Temporal lobe (tissue), 1 donor: ENCODE results near the gene ZPR1. TPM values are rescaled to one million over a fixed set of nuclear protein-coding genes. Genes with fewer than 3 reads are reported as not detected.

ENCODE experiments used
- total RNA-seq: library from RNA; depleted of rRNA; stranded (reverse); fragments of >200 nt; gene quantifications from one replicate; pipeline ENCODE4 v1.2.3, GENCODE V29; 2014

Gene ZPR1
- total RNA-seq, 1 donor from 2014 or later: 31.7 TPM

Other genes with a start within 250 kb of the ZPR1 start
- gene BUD13, start 15.0 kb downstream of the ZPR1 start, total RNA-seq: 9.1 TPM
- gene APOA5, start 3.9 kb upstream of the ZPR1 start, total RNA-seq: not detected
- gene APOA4, start 35.3 kb upstream of the ZPR1 start, total RNA-seq: not detected
- gene APOC3, start 41.9 kb upstream of the ZPR1 start, total RNA-seq: not detected
- gene APOA1, start 49.6 kb upstream of the ZPR1 start, total RNA-seq: 0.49 TPM